WTC11 (cell line): Measurements from ENCODE around the gene LRRC38.

Experiments
- KAT7 ChIP-seq: sonication (generic); formaldehyde crosslinking; IDR thresholded peaks from 2 replicates; pipeline ENCODE4 v1.8.1; 2023; ENCODE audit warnings: missing genetic modification reagents, mild to moderate bottlenecking, borderline replicate concordance
- MXD4 ChIP-seq: fragments of 250-450 bp; sonication (Bioruptor Pico); IDR thresholded peaks from 2 replicates; pipeline ENCODE4 v1.8.0; 2021; ENCODE audit warnings: mild to moderate bottlenecking, moderate library complexity, borderline replicate concordance
- TF ChIP-seq, protein P1 (sequence below): fragments of 200-600 bp; IDR thresholded peaks from 2 replicates; pipeline ENCODE4 v1.8.0; 2022; ENCODE audit warnings: antibody characterized with exemption
- TF ChIP-seq, protein P2 (sequence below): sonication (generic); formaldehyde crosslinking; IDR thresholded peaks from 2 replicates; pipeline ENCODE4 v1.8.1; 2023; ENCODE audit warnings: mild to moderate bottlenecking, missing genetic modification reagents

DNA sequence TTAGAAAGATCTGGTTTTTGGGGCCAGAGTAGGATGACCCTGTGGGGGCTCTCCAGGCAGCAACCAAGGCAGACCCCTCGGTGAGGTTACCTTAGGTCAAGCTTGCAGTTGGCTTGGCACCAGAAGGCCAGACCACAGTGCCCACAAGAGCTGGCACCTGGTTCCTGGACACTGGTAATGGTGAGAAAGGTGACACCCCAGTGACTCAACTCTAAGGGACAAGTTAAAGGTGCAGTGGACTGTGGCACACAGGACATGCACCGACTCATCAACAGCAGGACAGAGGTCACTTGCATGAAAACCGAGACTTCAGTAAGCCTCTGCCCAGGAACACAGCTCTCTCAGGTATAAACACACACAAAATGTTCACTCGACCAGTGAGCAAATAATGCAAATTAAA lies 6.7 kb downstream of the LRRC38 start:
- TF ChIP-seq KAT7, result no peak
- TF ChIP-seq, protein P1, sequence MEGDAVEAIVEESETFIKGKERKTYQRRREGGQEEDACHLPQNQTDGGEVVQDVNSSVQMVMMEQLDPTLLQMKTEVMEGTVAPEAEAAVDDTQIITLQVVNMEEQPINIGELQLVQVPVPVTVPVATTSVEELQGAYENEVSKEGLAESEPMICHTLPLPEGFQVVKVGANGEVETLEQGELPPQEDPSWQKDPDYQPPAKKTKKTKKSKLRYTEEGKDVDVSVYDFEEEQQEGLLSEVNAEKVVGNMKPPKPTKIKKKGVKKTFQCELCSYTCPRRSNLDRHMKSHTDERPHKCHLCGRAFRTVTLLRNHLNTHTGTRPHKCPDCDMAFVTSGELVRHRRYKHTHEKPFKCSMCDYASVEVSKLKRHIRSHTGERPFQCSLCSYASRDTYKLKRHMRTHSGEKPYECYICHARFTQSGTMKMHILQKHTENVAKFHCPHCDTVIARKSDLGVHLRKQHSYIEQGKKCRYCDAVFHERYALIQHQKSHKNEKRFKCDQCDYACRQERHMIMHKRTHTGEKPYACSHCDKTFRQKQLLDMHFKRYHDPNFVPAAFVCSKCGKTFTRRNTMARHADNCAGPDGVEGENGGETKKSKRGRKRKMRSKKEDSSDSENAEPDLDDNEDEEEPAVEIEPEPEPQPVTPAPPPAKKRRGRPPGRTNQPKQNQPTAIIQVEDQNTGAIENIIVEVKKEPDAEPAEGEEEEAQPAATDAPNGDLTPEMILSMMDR, result no peak
- TF ChIP-seq, protein P2, sequence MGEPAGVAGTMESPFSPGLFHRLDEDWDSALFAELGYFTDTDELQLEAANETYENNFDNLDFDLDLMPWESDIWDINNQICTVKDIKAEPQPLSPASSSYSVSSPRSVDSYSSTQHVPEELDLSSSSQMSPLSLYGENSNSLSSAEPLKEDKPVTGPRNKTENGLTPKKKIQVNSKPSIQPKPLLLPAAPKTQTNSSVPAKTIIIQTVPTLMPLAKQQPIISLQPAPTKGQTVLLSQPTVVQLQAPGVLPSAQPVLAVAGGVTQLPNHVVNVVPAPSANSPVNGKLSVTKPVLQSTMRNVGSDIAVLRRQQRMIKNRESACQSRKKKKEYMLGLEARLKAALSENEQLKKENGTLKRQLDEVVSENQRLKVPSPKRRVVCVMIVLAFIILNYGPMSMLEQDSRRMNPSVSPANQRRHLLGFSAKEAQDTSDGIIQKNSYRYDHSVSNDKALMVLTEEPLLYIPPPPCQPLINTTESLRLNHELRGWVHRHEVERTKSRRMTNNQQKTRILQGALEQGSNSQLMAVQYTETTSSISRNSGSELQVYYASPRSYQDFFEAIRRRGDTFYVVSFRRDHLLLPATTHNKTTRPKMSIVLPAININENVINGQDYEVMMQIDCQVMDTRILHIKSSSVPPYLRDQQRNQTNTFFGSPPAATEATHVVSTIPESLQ (CRISPR knock-in tag), result no peak
- no peak for TF ChIP-seq MXD4 (CRISPR knock-in tag)
